ENCODE measurements around the gene ATRN.

The ATRN gene

DNA sequence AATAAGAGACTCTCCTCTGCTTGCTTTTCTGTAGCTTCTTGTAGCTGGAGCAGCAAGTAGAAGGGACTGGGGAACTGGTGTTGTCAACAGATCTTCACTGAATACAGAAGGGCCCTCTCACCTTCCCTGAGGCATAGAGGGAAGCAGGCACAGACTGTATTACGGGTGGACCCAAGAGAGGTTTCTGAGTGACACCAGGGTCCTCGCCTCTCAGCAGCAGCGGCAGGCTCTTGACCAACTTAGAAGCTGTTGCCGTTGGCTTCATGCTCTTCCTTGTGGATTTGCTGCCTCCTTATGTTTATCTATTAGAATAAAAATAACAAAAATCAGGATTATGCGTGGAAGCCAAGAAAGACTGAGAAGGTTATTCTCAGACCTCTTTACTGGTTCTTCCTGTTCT lies 160.7 kb downstream of the ATRN start:
- DNase-seq, result no peak

DNA sequence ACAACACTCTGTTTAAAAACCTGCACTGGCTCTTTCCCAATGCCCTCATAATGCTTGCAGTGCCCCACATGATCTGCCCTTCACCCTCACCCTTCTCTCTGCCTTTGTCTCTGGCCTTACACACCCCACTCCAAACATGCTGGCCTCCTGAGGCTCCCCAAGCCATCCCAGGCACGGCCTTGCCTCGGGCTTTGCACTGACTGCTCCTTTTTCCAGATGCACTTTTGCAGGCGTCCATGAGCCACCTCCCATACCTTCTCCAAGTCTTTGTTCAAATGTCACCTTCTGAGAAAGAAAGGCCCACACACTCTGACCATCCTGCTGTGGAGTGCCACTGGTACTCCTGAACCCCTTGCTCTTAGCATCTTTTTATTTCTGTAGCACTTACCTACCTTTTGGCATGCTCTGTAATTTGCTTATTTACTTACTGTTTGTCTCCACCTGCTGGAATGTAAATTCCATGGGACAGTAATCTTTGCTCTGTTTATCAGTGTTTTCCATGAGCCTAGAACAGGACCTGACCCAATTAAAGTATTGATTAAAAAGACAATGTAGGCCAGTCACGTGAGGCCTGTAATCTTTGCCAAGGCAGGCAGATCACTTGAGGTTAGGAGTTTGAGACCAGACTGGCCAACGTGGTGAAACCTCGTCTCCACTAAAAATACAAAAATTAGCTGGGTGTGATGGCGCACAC lies 161.6 kb downstream of the ATRN start:
- DNase-seq, result peak; percentile 1

DNA sequence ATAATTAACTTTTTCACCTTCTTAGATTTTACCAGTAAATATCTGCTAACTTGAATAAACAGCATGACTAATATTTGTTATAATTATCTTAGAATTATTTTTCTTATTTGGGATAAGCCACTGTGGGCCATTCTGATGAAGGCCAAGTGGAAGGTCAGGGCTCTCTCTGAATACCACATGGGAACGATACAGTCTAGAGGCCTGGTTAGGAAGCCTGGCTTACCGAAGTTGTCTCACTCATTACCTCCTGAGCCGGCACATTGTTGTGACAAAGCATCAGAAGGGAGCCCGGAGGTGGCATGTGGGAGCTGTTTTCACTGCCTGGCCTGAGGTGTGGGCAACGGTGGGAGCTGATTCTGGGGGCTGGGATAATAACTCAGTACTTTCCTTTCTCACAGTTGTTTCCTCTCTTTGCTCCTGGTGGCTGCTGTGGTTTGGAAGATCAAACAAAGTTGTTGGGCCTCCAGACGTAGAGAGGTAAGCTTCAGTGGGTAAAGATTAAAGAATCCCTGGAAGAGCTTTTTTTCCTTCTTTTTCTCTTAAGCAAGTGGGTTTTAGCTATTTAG lies 163.2 kb downstream of the ATRN start:
- no peak for DNase-seq

DNA sequence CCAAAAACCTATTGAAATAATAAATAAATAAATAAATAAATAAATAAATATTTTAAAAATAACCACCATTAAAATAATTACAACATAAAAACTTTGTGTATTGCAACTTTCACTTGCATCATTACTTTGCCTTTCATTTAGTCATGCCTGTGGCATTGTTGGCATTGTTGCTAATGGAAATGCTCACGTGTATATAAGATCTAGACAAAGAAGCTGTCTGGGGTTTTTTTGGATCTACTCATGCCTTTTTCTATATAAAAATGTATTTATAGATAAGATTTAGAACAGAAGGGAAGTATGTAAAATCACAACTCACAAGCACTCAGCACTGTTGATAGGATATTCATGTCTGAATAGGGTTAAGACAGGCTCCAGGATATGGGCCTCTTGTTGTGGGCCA lies 164.5 kb downstream of the ATRN start:
- DNase-seq, result no peak

DNA sequence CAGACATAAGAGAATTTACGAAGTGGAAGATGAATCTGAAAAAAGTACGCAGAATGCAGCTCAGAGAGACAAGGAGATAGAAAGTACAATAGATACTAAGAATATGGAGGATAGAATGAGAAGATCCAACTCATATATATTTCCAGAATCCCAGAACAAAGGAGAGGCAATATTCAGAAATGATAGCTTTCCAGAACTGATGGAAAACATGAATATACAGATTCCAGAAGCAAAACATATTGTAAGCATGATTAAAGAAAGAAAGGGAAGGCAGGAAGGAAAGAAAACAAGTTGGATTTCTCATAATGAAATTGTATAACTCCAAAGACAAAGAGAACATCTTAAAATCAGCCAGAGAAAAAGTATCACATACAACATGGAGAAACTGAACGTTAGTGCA lies 169.4 kb downstream of the ATRN start:
- no peak for DNase-seq

DNA sequence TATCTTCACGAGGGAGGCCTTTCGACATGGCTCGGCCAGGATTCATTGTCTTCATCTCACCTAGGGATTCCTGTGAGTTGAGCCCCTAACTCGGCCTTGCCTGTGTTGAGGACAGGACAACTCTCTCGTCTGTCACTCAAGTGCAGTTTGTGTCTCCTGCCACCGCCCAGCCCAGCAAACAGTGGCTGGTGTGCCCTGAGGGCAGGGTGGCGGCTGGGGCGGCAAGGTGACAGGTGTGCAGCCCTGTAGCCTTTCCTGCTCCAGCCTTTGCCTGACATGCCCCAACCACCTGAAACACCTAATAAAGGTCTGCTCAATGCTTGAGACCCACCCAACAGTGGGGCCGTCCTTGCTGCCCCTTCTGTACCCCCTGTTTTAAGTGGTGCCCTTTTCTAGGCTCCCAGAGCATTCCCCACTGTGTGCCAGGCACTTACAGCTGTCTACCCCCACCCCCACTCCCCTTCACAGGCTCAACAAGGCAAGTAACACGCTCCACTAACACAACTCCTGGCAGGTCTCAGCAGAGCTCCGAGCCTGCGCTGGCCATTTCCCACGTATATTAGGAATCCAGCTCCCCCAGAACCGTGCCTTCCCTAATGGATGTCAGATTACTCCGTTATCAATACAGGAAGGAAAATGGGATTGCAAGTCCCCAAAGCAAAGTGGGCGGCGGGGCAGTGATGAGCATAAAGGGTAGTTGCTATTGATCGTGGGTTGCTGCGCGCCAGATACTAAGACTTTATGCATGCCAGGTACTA lies 174.7 kb downstream of the ATRN start:
- DNase-seq, result no peak

DNA sequence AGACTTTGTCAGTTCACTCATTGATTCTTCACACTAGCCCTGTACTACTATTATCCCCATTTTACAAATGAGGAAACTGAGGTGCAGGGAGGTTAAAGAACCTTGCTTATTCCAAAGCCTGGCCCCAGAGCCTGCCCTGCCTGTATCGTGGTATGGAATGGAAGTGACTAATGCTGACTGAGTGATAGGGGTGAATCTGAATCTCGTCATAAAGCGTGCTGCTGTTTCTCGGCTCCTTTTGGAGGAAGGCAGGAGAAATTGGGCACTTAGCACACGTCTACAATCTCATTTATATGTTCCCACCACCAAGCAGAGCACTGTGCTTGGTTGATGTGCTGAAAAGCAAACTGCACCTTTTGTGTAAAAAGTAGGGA lies 175.2 kb downstream of the ATRN start:
- no peak for DNase-seq

DNA sequence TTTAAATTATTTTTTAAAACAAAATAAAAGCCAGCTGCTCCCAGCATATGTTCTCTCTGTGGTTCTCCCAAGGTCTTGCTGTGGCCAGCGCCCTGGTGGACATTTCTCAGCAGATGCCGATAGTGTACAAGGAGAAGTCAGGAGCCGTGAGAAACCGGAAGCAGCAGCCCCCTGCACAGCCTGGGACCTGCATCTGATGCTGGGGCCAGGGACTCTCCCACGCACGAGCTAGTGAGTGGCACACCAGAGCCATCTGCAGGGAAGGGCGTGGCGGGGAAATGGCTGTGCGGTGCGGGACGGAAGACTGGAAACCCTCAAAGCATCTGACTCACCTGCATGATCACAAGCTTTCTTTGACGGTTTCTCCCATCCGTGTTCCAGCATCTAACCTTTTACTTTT lies 175.8 kb downstream of the ATRN start:
- no peak for DNase-seq

DNA sequence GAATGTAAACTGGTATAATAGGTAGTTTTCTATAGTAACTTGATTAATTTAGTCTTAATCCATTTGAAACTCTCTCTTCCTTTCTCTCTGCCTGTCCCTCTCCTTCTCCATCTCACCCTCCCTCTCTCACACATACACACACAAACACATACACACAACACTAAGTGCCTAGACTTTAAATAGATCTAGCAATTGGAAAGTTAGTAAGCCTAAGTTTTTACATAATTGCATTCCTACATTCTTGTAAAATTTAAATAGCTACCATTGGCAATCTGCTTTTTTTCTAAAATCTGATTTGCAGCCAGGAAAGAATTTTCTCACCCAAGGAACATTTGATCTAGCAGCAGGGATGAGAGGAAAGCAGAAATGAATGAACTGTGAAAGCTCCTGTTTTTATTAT lies 176.7 kb downstream of the ATRN start:
- DNase-seq, result no peak

DNA sequence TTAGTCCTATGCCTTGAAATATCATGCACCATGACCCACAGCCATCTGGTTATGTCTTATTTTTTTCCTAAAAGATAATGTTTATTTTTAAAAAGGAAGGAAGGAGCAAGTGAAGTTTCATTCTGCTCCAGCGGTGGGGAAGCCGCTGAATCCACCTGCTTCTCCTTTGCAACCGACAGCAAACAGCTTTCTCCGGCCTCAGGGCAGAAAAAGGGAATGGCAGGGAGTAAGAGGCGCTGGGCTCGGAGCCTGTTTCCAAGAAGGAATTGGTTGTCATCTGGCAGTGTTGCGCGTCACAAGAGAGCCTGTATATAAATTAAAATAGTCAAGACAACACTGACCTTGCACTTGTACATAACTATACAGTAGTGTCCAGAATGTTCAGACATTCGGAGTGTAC lies 178.1 kb downstream of the ATRN start:
- no peak for DNase-seq

DNA sequence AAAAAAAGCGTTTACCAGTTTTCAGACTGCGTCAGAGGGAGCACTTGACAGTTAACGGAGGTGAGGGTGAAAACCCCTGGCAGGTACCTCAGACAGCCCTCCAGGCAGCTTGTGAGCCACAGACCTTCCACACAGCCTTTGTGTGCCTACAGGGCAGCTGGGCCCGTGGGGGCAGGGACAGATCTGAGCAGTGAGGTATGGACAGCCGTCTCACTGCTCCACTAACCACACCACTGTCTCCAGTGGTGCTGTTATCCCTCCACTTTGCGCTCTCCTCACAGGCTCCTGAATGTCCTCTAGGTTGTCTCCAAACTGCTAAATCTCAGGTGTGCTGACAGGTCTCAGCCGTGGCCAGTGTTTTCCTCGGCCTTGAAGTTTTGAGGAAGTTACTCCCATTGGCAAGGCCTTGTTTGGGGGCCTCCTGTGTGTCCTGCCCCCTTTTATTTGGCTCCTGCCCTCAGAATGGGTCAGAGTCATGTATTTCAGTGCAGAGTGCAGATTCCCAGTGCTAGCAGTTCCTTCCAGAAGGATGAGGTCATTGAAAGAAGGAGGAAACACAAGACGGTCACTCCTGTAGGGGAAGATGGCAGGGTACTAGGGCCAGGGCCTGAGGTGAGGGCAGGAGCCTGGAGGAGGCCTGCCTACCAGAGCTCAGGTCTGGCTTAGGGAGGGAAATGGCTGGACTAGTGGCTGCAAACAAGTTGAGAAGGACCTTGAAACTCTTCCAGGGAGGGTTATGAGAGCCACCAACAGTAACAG lies 180.6 kb downstream of the ATRN start:
- DNase-seq, result no peak

DNA sequence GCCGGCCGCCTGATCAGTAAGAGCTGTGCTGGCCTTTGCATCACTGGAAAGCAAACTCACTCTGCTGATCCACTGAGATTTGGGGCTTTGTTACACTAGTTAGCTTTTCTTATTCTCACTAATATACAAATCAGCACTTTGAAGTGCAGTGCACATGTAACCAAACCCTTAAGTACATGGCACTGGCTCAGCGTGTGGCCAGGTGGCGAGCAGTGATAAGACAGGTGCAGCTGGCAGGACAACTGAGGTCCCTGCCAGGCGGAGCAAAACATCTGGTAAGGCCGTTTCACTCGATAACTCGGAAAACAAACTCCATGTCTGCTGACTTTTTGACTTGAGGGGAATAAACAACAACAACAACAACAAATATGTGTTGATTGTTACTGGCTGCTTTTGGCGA lies 181.4 kb downstream of the ATRN start:
- DNase-seq, result peak; percentile 2

DNA sequence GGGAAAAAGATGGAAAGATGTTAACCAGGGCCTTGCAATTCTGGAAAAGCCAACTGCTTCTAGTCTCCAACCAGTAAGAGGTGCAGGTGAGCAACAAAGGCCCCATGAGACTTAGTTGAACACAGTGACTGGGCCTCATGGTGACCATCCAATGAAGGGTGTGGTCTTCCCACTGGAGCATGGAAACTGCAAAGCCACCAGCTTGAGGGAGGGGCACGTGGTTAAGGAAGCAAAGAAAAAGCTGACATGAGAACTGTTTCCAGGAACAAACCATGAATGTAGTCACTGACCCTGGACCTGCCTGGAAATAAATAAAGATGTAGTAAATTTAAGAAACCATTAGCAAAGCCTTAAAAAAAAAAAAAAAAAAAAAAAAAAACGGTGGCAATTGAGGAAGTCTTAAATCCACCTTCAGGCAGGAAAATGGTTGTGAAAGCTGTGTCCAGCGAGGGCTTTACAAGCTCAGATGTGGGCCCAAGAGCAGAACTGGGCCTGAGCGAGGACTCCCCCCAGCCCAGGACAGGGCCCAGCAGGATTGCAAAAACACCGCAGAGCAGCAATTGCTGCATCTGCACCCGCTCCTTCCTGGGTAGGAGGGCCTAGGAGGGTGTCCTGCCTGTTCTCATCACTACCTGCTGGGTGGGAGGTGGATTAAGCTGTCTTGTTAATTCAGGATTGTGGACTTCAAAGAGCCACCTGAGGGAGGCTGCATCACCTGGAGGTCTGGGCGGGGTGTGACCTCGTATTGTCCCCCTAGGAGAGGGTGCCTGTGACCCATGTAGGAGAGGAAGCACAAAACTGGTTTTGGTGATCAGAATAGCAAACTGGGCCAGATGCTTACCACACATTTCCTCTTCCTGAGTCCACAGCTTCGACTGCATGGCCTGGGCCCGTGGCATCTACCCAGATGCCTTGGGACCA lies 182.1 kb downstream of the ATRN start:
- no peak for DNase-seq

DNA sequence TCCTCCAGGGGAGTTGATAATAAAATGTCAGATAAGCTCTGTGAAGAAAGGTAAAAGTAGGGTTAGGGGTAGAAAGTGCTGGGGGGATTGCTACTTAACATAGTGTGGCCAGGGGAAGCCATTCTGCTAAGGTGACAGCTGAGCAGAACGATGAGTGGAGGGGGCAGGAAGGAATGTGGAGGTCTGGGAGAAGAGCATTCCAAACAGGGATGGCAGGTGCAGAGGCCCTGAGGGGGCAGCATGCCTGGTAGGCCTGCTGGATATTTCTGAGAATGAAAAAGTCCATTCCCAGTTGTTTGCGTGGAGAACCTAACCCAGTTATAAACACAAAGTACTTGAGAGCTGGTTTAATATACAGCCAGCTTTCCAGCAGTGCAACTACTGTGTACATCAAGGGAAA lies 183.1 kb downstream of the ATRN start:
- no peak for DNase-seq

DNA sequence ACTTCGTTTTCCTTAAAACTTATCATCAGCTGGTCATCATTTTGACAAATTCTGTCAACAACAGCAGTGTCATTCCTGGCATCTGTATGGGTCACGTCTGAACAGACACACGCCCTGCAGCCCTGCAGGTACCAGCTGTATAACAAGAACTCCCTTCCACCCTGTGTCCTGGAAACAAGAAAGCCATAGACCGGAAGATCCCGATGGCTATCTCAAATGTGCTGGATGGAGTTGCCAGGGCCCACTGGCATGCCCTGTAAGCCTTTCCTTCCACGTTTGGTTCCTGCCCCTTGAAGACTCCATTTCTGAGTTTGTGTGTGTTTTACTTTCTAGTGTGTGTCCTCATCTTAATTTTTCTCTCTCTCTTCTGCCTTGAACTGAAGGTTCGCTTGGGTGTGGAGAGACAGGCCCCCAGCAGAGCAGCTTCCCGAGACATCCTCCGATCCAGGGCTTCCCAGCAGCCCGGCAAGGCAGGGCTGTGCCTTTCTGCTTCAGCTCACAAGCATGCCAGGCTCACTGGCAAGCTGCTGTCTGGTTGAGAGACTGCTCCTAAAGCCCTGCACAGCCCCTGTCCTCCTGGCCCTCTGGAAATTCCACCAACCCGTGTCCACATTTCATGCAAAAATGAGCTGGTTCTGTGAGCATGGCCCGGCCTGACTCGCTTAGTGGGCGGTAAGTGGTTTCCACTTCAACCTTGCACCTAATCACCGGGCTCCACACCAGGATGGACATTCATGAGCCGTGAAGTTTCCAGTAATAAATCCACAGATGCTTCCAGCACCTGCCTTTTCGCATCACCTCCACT lies 183.7 kb downstream of the ATRN start:
- no peak for DNase-seq

DNA sequence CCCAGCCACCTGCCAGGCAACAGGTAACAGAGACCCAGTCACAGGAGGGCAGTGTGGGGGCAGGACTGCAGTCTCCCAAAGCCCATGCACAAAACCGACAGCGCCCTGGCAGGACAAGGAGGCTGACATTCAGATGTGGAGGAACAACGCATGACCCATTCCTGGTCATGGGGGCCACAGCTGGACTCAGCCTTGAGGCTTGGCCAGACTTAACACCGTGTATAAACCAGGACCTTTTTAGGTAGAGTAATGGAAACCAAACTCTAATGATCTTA lies 184.2 kb downstream of the ATRN start:
- DNase-seq, result no peak

DNA sequence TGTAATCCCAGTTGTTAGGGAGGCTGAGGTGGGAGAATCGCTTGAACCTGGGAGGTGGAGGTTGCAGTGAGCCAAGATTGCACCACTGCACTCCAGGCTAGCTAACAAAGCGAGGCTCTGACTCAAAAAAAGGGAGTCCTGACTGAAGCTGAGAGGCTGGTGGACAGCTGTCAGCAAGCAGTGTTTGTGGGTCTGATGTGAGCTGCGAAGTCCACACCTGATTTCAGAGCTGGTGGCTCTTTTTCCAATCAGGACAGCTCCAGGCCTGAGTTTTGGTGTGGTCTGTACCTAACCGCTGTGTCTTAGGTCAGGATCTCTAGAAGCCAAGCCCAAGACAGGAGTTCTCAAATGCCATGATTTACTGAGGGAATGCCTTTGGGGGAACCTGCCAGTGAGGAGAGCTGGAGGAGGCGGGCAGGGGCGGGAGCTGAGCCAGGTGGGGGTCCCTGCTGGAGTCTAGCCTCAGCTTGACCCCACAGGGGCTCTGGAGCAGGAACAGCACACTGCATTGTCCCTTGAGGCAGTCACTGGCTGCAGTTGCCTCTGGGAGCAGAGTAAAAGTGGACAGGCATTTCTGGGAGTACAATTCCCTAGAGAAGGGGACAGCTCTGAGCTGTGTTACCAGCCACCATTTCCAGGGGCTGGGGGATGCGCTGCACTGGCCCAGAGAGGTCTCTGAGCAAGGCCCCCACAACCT lies 187.3 kb downstream of the ATRN start:
- DNase-seq, result no peak

DNA sequence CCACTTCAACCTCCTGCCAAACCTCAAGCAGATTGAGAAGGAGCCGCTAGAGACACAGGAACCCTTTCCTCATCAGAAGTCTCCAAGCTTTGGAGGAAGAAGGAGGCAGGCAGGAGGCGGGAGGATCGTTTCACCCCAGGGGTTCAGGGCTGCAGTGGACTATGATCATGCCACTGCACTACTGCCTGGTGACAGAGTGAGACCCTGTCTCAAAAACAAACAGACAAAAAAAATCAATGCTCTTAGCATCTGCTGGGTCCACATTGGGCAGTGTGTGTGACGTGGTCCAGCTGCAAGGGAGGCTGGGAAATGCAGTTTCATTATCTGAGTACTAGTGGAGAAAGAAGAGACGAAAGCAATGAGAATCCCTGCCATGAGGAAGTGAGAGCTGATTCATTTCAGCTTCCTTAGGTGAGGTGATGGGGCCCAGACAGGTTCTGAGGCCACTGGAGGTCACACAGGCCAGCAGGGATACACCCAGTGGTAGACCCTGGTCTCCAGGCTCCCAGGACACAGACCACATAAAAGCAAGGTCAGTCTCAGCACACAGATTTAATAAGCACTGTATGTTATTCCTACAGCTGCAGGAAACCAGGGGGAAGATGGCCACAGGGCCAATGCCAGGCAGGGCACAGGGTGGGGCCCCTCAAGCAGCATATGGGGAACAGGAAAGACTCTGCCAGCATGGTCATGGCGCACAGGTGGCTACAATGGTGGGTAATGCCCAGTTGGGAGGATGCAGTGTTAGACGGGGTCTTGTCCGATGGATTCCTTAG lies 188.1 kb downstream of the ATRN start:
- no peak for DNase-seq

DNA sequence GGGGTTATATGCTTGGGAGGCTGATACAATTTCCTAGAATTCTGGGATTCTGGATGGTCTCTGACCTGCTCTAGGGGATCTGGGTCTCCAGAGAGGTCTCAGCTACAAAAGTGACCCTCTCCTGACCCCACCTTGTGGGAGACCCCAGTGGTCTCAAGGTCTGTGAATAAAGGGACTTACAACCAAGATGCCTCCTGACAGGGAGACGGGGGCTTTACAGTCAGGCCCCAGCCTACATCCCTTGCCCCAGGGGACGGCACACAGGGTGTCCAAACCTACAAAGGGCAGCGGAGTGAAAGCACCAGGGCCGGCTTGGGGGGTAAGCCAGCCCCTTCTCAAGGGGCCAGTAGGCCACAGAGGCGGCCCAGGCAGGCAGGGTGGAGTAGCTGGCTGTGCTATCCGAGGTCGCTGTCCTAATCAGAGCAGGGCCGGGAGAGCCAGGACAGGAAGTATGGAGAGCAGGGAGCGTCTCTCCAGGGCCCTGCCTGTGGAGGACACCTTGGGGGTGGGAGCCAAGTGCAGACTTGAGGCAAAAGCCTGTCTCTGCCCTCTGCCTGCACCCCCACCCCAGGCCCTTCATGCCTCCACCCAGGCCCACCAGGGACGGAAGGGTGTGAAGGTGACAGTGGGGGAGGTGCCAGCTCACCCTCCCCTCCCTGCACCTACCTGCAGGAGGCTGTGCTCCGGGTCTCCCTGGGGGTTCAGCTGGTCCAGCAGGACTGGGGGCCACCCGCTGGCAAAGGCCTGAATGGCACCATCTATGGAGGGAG lies 188.9 kb downstream of the ATRN start:
- no peak for DNase-seq
